Lower lobe of right lung (tissue), 2 donors: Measurements from ENCODE around the gene EHBP1L1. TPM values are rescaled to one million over a fixed set of nuclear protein-coding genes. Genes with fewer than 3 reads are reported as not detected.

Experiments
- ATAC-seq, 2 donors: fragments of 200-7000 bp; cut with Tn5 transposase; one replicate each; pipeline ENCODE4 v1.9.1; 2020 to 2022; ENCODE audit warnings: mild to moderate bottlenecking in 2 of 2, moderate library complexity in 2 of 2
- DNase-seq: peaks from one replicate; pipeline ENCODE4 v3.0.0-alpha.2; 2020
- H3K27ac ChIP-seq: fragments of 200-600 bp; one replicate; pipeline ENCODE4 v1.8.0; 2022
- H3K27me3 ChIP-seq: fragments of 200-600 bp; one replicate; pipeline ENCODE4 v1.8.0; 2022; ENCODE audit warnings: low read depth
- H3K36me3 ChIP-seq: fragments of 200-600 bp; one replicate; pipeline ENCODE4 v1.8.0; 2022; ENCODE audit warnings: mild to moderate bottlenecking
- H3K4me1 ChIP-seq: fragments of 200-600 bp; one replicate; pipeline ENCODE4 v1.8.0; 2022
- H3K4me3 ChIP-seq: fragments of 200-600 bp; one replicate; pipeline ENCODE4 v1.8.0; 2022; ENCODE audit warnings: mild to moderate bottlenecking
- H3K9me3 ChIP-seq: fragments of 200-600 bp; one replicate; pipeline ENCODE4 v1.8.0; 2022
- intact Hi-C: fragments of 100-400 bp; cut with DNase I; formaldehyde crosslinking; loops from one replicate; pipeline ENCODE4 v1.11.0; 2022
- total RNA-seq: library from RNA; stranded (reverse); fragmentation: NEBNext Ultra II Directional; extraction: Animal tissue kit (Norgen Biotek cat#: 25700); gene quantifications from one replicate; pipeline ENCODE4 v1.2.1, GENCODE V29; 2021
- TF ChIP-seq, protein P1 (sequence below): fragments of 200-600 bp; IDR thresholded peaks from one replicate; pipeline ENCODE4 v1.8.0; 2022; ENCODE audit warnings: antibody characterized with exemption, mild to moderate bottlenecking
- donor health status: DM: no; HTN: yes; CAD: no; lungs with severe emphysema.

Gene EHBP1L1
- total RNA-seq, 1 donor from 2014 or later, result 110 TPM

DNA sequence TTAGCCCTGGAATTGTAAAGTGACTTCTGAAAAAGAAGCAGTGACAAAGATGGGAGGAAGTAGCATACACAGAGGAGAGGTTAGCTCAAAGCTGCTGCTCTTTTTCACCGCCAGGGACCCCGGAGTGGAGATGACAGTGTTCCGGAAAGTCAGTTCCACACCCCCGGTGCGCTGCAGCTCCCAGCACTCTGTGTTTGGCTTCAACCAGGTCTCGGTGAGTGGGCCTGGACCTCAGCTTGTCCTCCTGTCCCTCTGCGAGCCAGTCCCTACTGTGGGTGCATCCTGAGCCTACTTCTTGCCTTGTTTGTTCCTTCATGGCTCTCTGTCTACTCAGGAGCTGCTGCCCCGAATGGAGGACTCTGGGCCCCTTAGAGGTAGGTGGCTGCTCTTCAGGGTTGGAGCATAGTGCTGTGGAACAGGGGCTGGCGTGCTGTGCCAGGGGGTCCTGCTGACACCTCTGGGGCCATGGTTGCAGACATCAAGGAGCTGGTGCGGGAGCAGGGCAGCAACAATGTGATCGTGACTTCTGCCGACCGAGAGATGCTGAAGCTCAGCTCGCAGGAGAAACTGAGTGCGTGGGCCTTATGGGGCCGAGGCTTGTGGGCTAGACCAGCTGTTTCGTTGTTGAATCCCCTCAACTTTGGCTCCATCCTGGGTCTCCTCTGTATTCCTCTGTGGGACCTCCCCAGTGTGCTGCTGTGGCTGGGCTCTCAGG is 41.4 kb downstream of the EHBP1L1 start:
- H3K27ac ChIP-seq, result no peak overlapping the region
- H3K4me3 ChIP-seq, result peak overlapping the region; percentile 95

DNA sequence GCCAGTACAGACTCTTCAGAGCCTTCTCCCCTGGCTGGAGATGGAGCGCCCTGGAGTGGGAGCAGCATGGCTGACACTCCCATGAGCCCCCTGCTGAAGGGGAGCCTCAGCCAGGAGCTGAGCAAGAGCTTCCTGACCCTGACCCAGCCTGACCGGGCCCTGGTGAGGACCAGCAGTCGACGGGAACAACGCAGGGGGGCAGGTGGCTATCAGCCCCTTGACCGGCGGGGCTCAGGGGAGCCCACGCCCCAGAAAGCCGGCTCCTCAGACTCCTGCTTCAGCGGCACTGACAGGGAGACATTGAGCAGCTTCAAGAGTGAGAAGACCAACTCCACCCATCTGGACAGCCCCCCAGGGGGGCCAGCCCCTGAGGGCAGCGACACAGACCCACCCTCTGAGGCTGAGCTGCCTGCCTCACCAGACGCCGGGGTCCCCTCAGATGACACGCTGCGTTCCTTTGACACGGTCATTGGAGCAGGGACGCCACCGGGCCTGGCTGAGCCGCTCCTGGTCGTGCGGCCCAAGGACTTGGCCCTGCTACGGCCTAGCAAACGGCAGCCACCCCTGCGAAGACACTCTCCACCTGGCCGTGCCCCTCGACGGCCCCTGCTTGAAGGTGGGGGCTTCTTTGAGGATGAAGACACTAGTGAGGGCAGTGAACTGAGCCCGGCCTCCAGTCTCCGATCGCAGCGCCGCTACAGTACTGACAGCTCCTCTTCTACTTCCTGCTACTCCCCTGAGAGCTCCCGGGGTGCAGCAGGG is 42.3 kb downstream of the EHBP1L1 start:
- H3K4me3 ChIP-seq, result no peak overlapping the region
- peaks cover 23% of the 10 kb centered on the region for H3K4me1 ChIP-seq
- no peak for DNase-seq
- H3K36me3 ChIP-seq, result peaks cover 56% of the 10 kb centered on the region
- no peak overlapping the region for H3K27ac ChIP-seq
- TF ChIP-seq, protein P1, sequence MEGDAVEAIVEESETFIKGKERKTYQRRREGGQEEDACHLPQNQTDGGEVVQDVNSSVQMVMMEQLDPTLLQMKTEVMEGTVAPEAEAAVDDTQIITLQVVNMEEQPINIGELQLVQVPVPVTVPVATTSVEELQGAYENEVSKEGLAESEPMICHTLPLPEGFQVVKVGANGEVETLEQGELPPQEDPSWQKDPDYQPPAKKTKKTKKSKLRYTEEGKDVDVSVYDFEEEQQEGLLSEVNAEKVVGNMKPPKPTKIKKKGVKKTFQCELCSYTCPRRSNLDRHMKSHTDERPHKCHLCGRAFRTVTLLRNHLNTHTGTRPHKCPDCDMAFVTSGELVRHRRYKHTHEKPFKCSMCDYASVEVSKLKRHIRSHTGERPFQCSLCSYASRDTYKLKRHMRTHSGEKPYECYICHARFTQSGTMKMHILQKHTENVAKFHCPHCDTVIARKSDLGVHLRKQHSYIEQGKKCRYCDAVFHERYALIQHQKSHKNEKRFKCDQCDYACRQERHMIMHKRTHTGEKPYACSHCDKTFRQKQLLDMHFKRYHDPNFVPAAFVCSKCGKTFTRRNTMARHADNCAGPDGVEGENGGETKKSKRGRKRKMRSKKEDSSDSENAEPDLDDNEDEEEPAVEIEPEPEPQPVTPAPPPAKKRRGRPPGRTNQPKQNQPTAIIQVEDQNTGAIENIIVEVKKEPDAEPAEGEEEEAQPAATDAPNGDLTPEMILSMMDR, result no peak
- no peaks in the 10 kb centered on the region for H3K27me3 ChIP-seq
- intact Hi-C loops, result no loop called here
- H3K9me3 ChIP-seq, result no peaks in the 10 kb centered on the region
- ATAC-seq, result no peak

More for the DNA sequence above, 41.4 kb downstream of the EHBP1L1 start:
- Histone ChIP-seq H3K9me3 (no peaks in the 10 kb centered on the region), H3K27me3 (no peaks in the 10 kb centered on the region), H3K36me3 (peaks cover 59% of the 10 kb centered on the region), H3K4me1 (peaks cover 32% of the 10 kb centered on the region)
- TF ChIP-seq, protein P1, result no peak
- ATAC-seq (no peak), DNase-seq (no peak)
- intact Hi-C loops, result no loop called here

DNA sequence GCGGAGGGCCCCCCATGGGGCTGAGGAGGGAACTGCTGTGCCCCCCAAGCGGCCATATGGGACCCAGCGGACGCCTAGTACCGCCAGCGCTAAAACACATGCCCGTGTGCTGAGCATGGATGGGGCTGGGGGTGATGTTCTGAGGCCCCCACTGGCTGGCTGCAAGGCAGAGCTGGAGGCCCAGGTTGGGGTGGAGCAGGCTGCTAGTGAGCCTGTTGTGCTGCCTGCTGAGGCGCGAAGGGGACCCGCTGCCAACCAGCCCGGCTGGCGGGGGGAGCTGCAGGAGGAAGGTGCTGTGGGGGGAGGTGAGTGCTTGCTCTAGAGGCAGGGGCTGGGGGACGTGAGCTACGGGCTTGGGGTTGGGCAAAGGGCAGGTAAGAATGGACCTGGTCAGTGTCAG is 42.9 kb downstream of the EHBP1L1 start:
- DNase-seq (no peak), ATAC-seq (no peak)
- TF ChIP-seq, protein P1, result no peak
- Histone ChIP-seq H3K4me1 (peaks cover 21% of the 10 kb centered on the region), H3K27me3 (no peaks in the 10 kb centered on the region), H3K36me3 (peaks cover 62% of the 10 kb centered on the region), H3K27ac (no peak overlapping the region), H3K4me3 (no peak overlapping the region), H3K9me3 (no peaks in the 10 kb centered on the region)
- intact Hi-C loops, result no loop called here

DNA sequence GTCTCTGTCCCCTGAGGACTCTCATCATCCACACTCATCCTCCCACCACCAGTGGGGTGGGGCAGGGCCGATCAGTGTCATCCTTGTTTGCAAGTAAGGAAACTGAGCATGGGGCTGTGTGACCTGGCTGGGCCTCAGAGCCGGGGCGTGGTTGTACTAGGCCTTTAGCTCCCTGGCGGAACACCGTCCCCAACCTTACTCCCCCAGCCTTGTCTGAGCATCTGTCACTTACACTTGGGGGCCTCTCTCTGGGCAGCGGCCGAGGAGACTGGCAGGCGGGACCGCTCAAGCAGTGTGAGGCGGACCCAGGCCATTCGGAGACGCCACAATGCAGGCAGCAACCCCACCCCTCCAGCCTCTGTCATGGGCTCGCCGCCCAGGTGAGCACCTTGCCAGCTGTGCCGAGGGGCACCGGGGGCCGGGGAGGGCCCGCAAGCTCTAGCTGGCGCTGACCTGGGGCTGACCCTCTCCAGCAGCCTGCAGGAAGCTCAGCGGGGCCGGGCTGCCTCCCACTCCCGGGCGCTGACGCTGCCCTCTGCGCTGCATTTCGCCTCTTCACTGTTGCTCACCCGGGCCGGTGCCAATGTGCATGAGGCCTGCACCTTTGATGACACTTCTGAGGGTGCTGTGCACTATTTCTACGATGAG is 43.6 kb downstream of the EHBP1L1 start:
- DNase-seq, result no peak
- Histone ChIP-seq H3K27me3 (no peaks in the 10 kb centered on the region), H3K4me3 (no peak overlapping the region), H3K36me3 (peaks cover 68% of the 10 kb centered on the region), H3K9me3 (no peaks in the 10 kb centered on the region), H3K27ac (no peak overlapping the region), H3K4me1 (peaks cover 21% of the 10 kb centered on the region)
- TF ChIP-seq, protein P1, result no peak
- intact Hi-C loops, result no loop called here
- ATAC-seq, result no peak

DNA sequence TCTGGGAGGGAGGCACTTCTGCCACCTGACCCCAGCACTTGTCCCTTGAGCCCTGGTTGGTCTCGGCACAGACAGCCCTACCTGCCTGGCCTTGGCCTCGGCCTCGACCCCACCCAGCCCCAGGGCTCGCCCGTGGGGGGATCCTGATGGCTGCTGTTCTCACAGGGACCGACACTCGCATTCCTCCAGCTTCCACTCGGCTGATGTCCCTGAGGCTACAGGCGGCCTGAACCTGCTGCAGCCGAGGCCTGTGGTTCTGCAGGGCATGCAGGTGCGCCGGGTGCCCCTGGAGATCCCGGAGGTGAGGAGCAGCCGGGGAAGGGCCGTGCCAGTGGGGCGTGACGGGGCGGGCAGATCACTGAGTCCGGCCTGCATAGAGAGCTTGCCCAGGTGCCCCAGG is 44.8 kb downstream of the EHBP1L1 start:
- DNase-seq (no peak), ATAC-seq (no peak)
- peaks cover 81% of the 10 kb centered on the region for H3K36me3 ChIP-seq
- H3K4me3 ChIP-seq, result no peak overlapping the region
- intact Hi-C loops, result no loop called here
- H3K27me3 ChIP-seq, result no peaks in the 10 kb centered on the region
- TF ChIP-seq, protein P1, result no peak
- peak overlapping the region; percentile 18 for H3K27ac ChIP-seq
- no peaks in the 10 kb centered on the region for H3K9me3 ChIP-seq
- H3K4me1 ChIP-seq, result peaks cover 22% of the 10 kb centered on the region
